SU-DHL-6 (cell line): ENCODE data around the gene PRSS12.

Experiments used
- H2AFZ ChIP-seq: fragments of 200-600 bp; sonication (generic); 2 replicates; pipeline ENCODE4 v1.6.1; 2014; ENCODE audit warnings: low read depth, mild to moderate bottlenecking, moderate library complexity, mixed read lengths, antibody characterized with exemption, low read length; ENCODE audit not compliant: severe bottlenecking
- H3F3A ChIP-seq: fragments of 200-600 bp; shearing (Covaris generic); 2 replicates; pipeline ENCODE4 v1.6.0; 2016; ENCODE audit warnings: antibody characterized with exemption, mild to moderate bottlenecking; ENCODE audit not compliant: insufficient read depth
- H3K27ac ChIP-seq: fragments of 200-600 bp; sonication (generic); 2 replicates; pipeline ENCODE4 v1.5.1; 2016; ENCODE audit warnings: low read depth, mild to moderate bottlenecking, low read length, moderate library complexity, mixed read lengths
- H3K27me3 ChIP-seq: fragments of 200-600 bp; sonication (generic), shearing (Covaris generic); 2 replicates; pipeline ENCODE4 v1.6.0; 2014; ENCODE audit warnings: mild to moderate bottlenecking, low read length
- H3K36me3 ChIP-seq: fragments of 200-600 bp; sonication (generic); 2 replicates; pipeline ENCODE4 v1.6.1; 2014; ENCODE audit warnings: mild to moderate bottlenecking, low read length, mixed read lengths
- H3K4me2 ChIP-seq: fragments of 300-600, 200-600 bp; shearing (Covaris generic), sonication (generic); 2 replicates; pipeline ENCODE4 v1.6.0; 2014; ENCODE audit warnings: low read length, low read depth, mild to moderate bottlenecking; ENCODE audit not compliant: poor library complexity, severe bottlenecking
- H3K4me3 ChIP-seq: fragments of 200-600 bp; sonication (generic); 2 replicates; pipeline ENCODE4 v1.5.1; 2014; ENCODE audit warnings: antibody characterized with exemption, low read length, mild to moderate bottlenecking, mixed read lengths; ENCODE audit not compliant: insufficient read depth, poor library complexity, severe bottlenecking
- H3K79me2 ChIP-seq: fragments of 200-600 bp; sonication (generic); 2 replicates; pipeline ENCODE4 v1.6.1; 2014; ENCODE audit warnings: mild to moderate bottlenecking, low read length, moderate library complexity; ENCODE audit not compliant: insufficient read depth
- H3K9ac ChIP-seq: fragments of 200-600 bp; sonication (generic); 2 replicates; pipeline ENCODE4 v1.7.0; 2014; ENCODE audit warnings: mild to moderate bottlenecking, low read length
- H3K9me2 ChIP-seq: fragments of 200-600 bp; sonication (generic); replicated peaks from 2 replicates; pipeline ENCODE4 v1.6.1; 2014; ENCODE audit warnings: low read length; ENCODE audit not compliant: insufficient read depth
- H3K9me3 ChIP-seq: fragments of 200-600 bp; sonication (generic); 2 replicates; pipeline ENCODE4 v1.6.1; 2014; ENCODE audit warnings: low read length, mixed read lengths; ENCODE audit not compliant: insufficient read depth
- H4K20me1 ChIP-seq: fragments of 200-600 bp; sonication (generic); 2 replicates; pipeline ENCODE4 v1.6.1; 2014; ENCODE audit warnings: low read depth, mild to moderate bottlenecking, antibody characterized with exemption, low read length, moderate library complexity, mixed read lengths
- CTCF ChIP-seq: fragments of 200-600 bp; sonication (generic); IDR thresholded peaks from one replicate; pipeline ENCODE4 v1.5.1; 2017; ENCODE audit warnings: antibody characterized with exemption, mild to moderate bottlenecking, low read length, moderate library complexity; ENCODE audit not compliant: insufficient read depth, poor library complexity, severe bottlenecking
- EZH2phosphoT487 ChIP-seq: fragments of 200-600 bp; sonication (generic), shearing (Covaris generic); conservative IDR thresholded peaks from 2 replicates; pipeline ENCODE4 v1.6.1; 2018; ENCODE audit warnings: mild to moderate bottlenecking, antibody characterized with exemption, low read length, moderate library complexity, mixed read lengths

Gene PRSS12

GRCh38 chr4:118314221-118314620 lies 38.6 kb downstream of the PRSS12 start:
- no peaks in the 10 kb centered on the region for H3K27me3 ChIP-seq
- H2AFZ ChIP-seq: no peak overlapping the region
- H3K9me2 ChIP-seq: no peaks in the 10 kb centered on the region
- no peak overlapping the region for H3K9ac ChIP-seq
- H3K9me3 ChIP-seq: no peaks in the 10 kb centered on the region
- H3K4me3 ChIP-seq: no peak overlapping the region
- H3K4me2 ChIP-seq: no peak overlapping the region
- no peak overlapping the region for H3K27ac ChIP-seq
- TF ChIP-seq EZH2phosphoT487: no peak
- no peak for TF ChIP-seq CTCF
- no peaks in the 10 kb centered on the region for H4K20me1 ChIP-seq
- no peaks in the 10 kb centered on the region for H3K79me2 ChIP-seq
- no peaks in the 10 kb centered on the region for H3K36me3 ChIP-seq
- H3F3A ChIP-seq: no peaks in the 10 kb centered on the region

GRCh38 chr4:118313098-118313497 lies 39.7 kb downstream of the PRSS12 start:
- no peaks in the 10 kb centered on the region for H3K9me3 ChIP-seq
- no peaks in the 10 kb centered on the region for H3K79me2 ChIP-seq
- TF ChIP-seq CTCF (no peak), EZH2phosphoT487 (no peak)
- H3F3A ChIP-seq: no peaks in the 10 kb centered on the region
- H3K27ac ChIP-seq: no peak overlapping the region
- H3K9ac ChIP-seq: no peak overlapping the region
- no peak overlapping the region for H3K4me3 ChIP-seq
- no peaks in the 10 kb centered on the region for H3K27me3 ChIP-seq
- no peaks in the 10 kb centered on the region for H4K20me1 ChIP-seq
- H3K9me2 ChIP-seq: no peaks in the 10 kb centered on the region
- no peaks in the 10 kb centered on the region for H3K36me3 ChIP-seq
- H3K4me2 ChIP-seq: no peak overlapping the region
- H2AFZ ChIP-seq: no peak overlapping the region

GRCh38 chr4:118308306-118309030 lies 44.3 kb downstream of the PRSS12 start:
- Histone ChIP-seq H3K9me3 (no peaks in the 10 kb centered on the region), H3K9me2 (no peaks in the 10 kb centered on the region), H3K4me3 (no peak overlapping the region), H3K9ac (no peak overlapping the region), H3K36me3 (no peaks in the 10 kb centered on the region), H3K4me2 (no peak overlapping the region), H3F3A (no peaks in the 10 kb centered on the region), H3K79me2 (no peaks in the 10 kb centered on the region), H3K27me3 (no peaks in the 10 kb centered on the region), H3K27ac (no peak overlapping the region), H2AFZ (no peak overlapping the region), H4K20me1 (no peaks in the 10 kb centered on the region)
- no peak for TF ChIP-seq CTCF
- TF ChIP-seq EZH2phosphoT487: no peak
